ENCODE data around the gene ZNF83. TPM values are rescaled to one million over a fixed set of nuclear protein-coding genes. Genes with fewer than 3 reads are reported as not detected.

Gene ZNF83
- total RNA-seq, 1 experiment from 2014 or later: 31.9 TPM

DNA sequence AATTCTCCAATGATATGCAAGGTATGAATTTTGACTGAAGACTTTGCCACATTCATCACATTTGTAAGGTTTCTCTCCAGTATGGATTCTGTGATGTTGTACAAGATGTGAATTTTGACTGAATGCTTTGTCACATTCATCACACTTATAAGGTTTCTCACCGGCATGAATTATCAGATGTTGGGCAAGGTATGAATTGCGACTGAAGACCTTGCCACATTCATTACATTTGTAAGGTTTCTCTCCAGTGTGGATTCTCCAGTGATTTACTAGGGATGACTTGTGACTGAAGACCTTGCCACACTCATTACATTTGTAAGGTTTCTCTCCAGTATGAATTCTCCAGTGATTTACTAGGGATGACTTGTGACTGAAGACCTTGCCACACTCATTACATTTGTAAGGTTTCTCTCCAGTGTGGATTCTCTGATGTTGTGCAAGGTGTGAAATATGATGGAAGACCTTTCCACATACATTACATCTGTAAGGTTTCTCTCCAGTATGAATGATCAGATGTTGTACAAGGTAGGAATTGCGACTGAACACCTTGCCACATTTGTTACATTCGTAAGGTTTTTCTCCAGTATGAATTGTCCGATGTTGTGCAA is 24.8 kb downstream of the ZNF83 start:
- Histone ChIP-seq H3K27me3 (ENCODE audit: control insufficient read depth, insufficient read depth, low read length) (no peaks in the 10 kb centered on the region), H3K9me3 (ENCODE audit: control insufficient read depth, insufficient read depth, low read depth, low read length) (peaks cover 22% of the 10 kb centered on the region), H3K4me1 (ENCODE audit: control insufficient read depth, insufficient read depth, low read length) (no peaks in the 10 kb centered on the region), H3K27ac (ENCODE audit: low read length) (no peak overlapping the region), H3K36me3 (ENCODE audit: control insufficient read depth, insufficient read depth, low read length) (no peaks in the 10 kb centered on the region; the same call in 1 of the 2 replicates), H3K4me3 (ENCODE audit: low read depth in 2 of 2, low read length in 2 of 2) (no peak overlapping the region)
- no TSS peak for BruUV-seq (replicated peaks)
- ChIA-PET CTCF (no interaction called here), POLR2A (no interaction called here)
- ATAC-seq (no peak), DNase-seq (ENCODE audit: low read depth, low spot score) (no peak)
- intact Hi-C loops (cut with micrococcal nuclease; ENCODE audit: unreplicated experiment): no loop called here
- in situ Hi-C loops (cut with HindIII; ENCODE audit: low pct_unique_long_range_greater_than_20kb, low sequenced_read_pairs): no loop called here
- TF ChIP-seq POLR2AphosphoS5 (IDR thresholded peaks at IDR 0.05; ENCODE audit: low read depth, low read length): no peak
- TF ChIP-seq, protein P1, sequence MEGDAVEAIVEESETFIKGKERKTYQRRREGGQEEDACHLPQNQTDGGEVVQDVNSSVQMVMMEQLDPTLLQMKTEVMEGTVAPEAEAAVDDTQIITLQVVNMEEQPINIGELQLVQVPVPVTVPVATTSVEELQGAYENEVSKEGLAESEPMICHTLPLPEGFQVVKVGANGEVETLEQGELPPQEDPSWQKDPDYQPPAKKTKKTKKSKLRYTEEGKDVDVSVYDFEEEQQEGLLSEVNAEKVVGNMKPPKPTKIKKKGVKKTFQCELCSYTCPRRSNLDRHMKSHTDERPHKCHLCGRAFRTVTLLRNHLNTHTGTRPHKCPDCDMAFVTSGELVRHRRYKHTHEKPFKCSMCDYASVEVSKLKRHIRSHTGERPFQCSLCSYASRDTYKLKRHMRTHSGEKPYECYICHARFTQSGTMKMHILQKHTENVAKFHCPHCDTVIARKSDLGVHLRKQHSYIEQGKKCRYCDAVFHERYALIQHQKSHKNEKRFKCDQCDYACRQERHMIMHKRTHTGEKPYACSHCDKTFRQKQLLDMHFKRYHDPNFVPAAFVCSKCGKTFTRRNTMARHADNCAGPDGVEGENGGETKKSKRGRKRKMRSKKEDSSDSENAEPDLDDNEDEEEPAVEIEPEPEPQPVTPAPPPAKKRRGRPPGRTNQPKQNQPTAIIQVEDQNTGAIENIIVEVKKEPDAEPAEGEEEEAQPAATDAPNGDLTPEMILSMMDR (IDR thresholded peaks at IDR 0.05): no peak
- TF ChIP-seq, protein P2, sequence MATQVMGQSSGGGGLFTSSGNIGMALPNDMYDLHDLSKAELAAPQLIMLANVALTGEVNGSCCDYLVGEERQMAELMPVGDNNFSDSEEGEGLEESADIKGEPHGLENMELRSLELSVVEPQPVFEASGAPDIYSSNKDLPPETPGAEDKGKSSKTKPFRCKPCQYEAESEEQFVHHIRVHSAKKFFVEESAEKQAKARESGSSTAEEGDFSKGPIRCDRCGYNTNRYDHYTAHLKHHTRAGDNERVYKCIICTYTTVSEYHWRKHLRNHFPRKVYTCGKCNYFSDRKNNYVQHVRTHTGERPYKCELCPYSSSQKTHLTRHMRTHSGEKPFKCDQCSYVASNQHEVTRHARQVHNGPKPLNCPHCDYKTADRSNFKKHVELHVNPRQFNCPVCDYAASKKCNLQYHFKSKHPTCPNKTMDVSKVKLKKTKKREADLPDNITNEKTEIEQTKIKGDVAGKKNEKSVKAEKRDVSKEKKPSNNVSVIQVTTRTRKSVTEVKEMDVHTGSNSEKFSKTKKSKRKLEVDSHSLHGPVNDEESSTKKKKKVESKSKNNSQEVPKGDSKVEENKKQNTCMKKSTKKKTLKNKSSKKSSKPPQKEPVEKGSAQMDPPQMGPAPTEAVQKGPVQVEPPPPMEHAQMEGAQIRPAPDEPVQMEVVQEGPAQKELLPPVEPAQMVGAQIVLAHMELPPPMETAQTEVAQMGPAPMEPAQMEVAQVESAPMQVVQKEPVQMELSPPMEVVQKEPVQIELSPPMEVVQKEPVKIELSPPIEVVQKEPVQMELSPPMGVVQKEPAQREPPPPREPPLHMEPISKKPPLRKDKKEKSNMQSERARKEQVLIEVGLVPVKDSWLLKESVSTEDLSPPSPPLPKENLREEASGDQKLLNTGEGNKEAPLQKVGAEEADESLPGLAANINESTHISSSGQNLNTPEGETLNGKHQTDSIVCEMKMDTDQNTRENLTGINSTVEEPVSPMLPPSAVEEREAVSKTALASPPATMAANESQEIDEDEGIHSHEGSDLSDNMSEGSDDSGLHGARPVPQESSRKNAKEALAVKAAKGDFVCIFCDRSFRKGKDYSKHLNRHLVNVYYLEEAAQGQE (IDR thresholded peaks at IDR 0.05; ENCODE audit: insufficient read depth in 1 of 2, low read depth in 2 of 2, low read length in 1 of 2): no peak
- no peak for TF ChIP-seq SIN3A (IDR thresholded peaks at IDR 0.05; ENCODE audit: borderline replicate concordance, insufficient read depth, low read depth, low read length)
- no peak for TF ChIP-seq TCF7L2 (IDR thresholded peaks at IDR 0.05; ENCODE audit: low read depth, low read length)

DNA sequence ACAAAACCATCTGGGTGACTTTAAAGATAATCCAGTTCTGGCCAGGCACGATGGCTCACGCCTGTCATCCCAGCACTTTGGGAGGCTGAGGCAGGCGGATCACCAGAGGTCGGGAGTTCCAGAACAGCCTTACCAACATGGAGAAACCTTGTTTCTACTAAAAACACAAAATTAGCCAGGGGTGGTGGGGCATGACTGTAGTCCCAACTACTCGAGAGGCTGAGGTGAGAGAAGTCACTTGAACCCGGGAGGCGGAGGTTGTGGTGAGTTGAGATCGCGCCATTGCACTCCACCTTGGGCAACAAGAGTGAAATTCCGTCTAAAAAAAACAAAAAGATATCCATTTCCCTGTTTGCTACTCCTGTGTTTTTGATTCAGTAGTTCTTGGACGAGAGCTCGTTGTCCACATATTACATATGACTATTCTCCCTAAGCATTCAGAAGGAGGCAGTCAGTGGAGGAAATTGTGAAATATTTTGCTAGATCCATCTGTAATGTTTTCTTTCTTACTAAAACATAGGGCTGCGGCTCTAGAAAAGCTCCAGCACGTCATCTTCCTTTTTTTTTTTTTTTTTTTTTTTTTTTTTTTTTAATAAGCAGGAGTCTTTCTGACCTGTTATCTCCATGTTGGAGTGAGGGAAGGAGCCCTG is 34.5 kb downstream of the ZNF83 start:
- Histone ChIP-seq H3K9me3 (ENCODE audit: control insufficient read depth, insufficient read depth, low read depth, low read length) (no peaks in the 10 kb centered on the region), H3K4me1 (ENCODE audit: control insufficient read depth, insufficient read depth, low read length) (no peaks in the 10 kb centered on the region), H3K27me3 (ENCODE audit: control insufficient read depth, insufficient read depth, low read length) (no peaks in the 10 kb centered on the region), H3K4me3 (ENCODE audit: low read depth in 2 of 2, low read length in 2 of 2) (no peak overlapping the region), H3K27ac (ENCODE audit: low read length) (no peak overlapping the region), H3K36me3 (ENCODE audit: control insufficient read depth, insufficient read depth, low read length) (no peaks in the 10 kb centered on the region)
- in situ Hi-C loops (cut with HindIII; ENCODE audit: low pct_unique_long_range_greater_than_20kb, low sequenced_read_pairs): no loop called here
- ATAC-seq (no peak), DNase-seq (ENCODE audit: low read depth, low spot score) (no peak)
- POLR2A ChIA-PET: interaction anchor here (0.7 kb wide), 1 partner anchor 82 kb away, joined by 15 read pairs; no protein-coding TSS in a partner anchor
- CTCF ChIA-PET: no interaction called here
- intact Hi-C loops (cut with micrococcal nuclease; ENCODE audit: unreplicated experiment): no loop called here
- no TSS peak for BruUV-seq (replicated peaks)
- TF ChIP-seq, protein P1 (IDR thresholded peaks at IDR 0.05): no peak
- TF ChIP-seq SIN3A (IDR thresholded peaks at IDR 0.05; ENCODE audit: borderline replicate concordance, insufficient read depth, low read depth, low read length): no peak
